Naive thymus-derived CD4-positive, alpha-beta T cell (primary cell): Measurements from ENCODE around the gene CSRP1. TPM values are rescaled to one million over a fixed set of nuclear protein-coding genes. Genes with fewer than 3 reads are reported as not detected.
A peak's percentile ranks its signal among the peaks of the same experiment; 100 is the strongest.

ENCODE experiments used
- ATAC-seq: fragments of 150-1000 bp; cut with Tn5 transposase; 2 replicates; pipeline ENCODE4 v1.10.0; 2021; ENCODE audit warnings: mild to moderate bottlenecking, moderate library complexity
- CTCF ChIA-PET: fragments of 350-600 bp; sonication (Branson Sonifier 250); formaldehyde crosslinking; loops from one replicate; lab custom pipeline; 2021; ENCODE audit warnings: antibody characterized with exemption; lab: Charles Lee
- POLR2A ChIA-PET: fragments of 350-600 bp; sonication (Branson Sonifier 250); formaldehyde crosslinking; loops from one replicate; lab custom pipeline; 2021; ENCODE audit warnings: antibody characterized with exemption, inconsistent platforms; lab: Charles Lee
- DNase-seq, 9 donors: peaks; one replicate each; pipeline versions ENCODE4 v3.0.0 to v3.0.0-alpha.2; 2020 to 2022; ENCODE audit warnings: mixed read lengths in 1 of 9
- H3K27ac ChIP-seq: one replicate; pipeline ENCODE4 v1.7.0; 2013; ENCODE audit warnings: mild to moderate bottlenecking, low read depth, low read length, moderate library complexity
- H3K27me3 ChIP-seq, 2 donors: one replicate each; pipeline ENCODE4 v1.7.0; 2013; ENCODE audit warnings: low read length in 2 of 2, mild to moderate bottlenecking in 2 of 2, moderate library complexity in 2 of 2; ENCODE audit not compliant: control insufficient read depth in 2 of 2, insufficient read depth in 2 of 2
- H3K36me3 ChIP-seq, 3 experiments: 1 replicate in 2 of 3; 2 replicates in 1 of 3; pipeline ENCODE4 v1.7.0; 2013; ENCODE audit warnings: low read length in 3 of 3, mild to moderate bottlenecking in 3 of 3, moderate library complexity in 1 of 3; ENCODE audit not compliant: insufficient read depth in 3 of 3, control insufficient read depth in 2 of 3
- H3K4me1 ChIP-seq, 2 donors: one replicate each; pipeline ENCODE4 v1.7.0; 2013; ENCODE audit warnings: low read length in 2 of 2, mild to moderate bottlenecking in 2 of 2, moderate library complexity in 1 of 2; ENCODE audit not compliant: control insufficient read depth in 2 of 2, insufficient read depth in 2 of 2
- H3K4me3 ChIP-seq: 2 replicates; pipeline ENCODE4 v1.7.0; 2013; ENCODE audit warnings: mild to moderate bottlenecking, low read length
- H3K9me3 ChIP-seq, 3 experiments: 1 replicate in 2 of 3; 2 replicates in 1 of 3; pipeline ENCODE4 v1.7.0; 2013; ENCODE audit warnings: low read length in 3 of 3; ENCODE audit not compliant: control insufficient read depth in 2 of 3
- H3K27ac Mint-ChIP-seq, 9 donors: one replicate each; pipeline ENCODE4 v1.8.0; 2020 to 2022; ENCODE audit warnings: mixed read lengths in 9 of 9, mild to moderate bottlenecking in 8 of 9, moderate library complexity in 5 of 9, inconsistent platforms in 2 of 9
- H3K27me3 Mint-ChIP-seq, 5 donors: one replicate each; pipeline ENCODE4 v1.8.0; 2021 to 2022; ENCODE audit warnings: mixed read lengths in 5 of 5, mild to moderate bottlenecking in 1 of 5
- H3K36me3 Mint-ChIP-seq, 5 donors: one replicate each; pipeline ENCODE4 v1.8.0; 2020 to 2022; ENCODE audit warnings: mixed read lengths in 5 of 5, mild to moderate bottlenecking in 3 of 5, inconsistent platforms in 1 of 5
- H3K4me1 Mint-ChIP-seq, 7 donors: one replicate each; pipeline ENCODE4 v1.8.0; 2020 to 2022; ENCODE audit warnings: mixed read lengths in 7 of 7, mild to moderate bottlenecking in 3 of 7, inconsistent platforms in 1 of 7
- H3K4me3 Mint-ChIP-seq, 10 donors: one replicate each; pipeline ENCODE4 v1.8.0; 2020 to 2022; ENCODE audit warnings: mild to moderate bottlenecking in 10 of 10, mixed read lengths in 10 of 10, moderate library complexity in 6 of 10, inconsistent platforms in 2 of 10
- H3K9me3 Mint-ChIP-seq, 11 donors: one replicate each; pipeline ENCODE4 v1.8.0; 2020 to 2022; ENCODE audit warnings: mixed read lengths in 11 of 11, mild to moderate bottlenecking in 4 of 11, inconsistent platforms in 1 of 11, moderate library complexity in 1 of 11
- intact Hi-C, 2 donors: fragments of 100-400 bp; cut with micrococcal nuclease; formaldehyde crosslinking; loops; one replicate each; pipeline ENCODE4 v1.15.1; 2023
- polyA plus RNA-seq, 2 donors: library from polyadenylated mRNA; unstranded; fragments of 300-500 nt; fragmentation: Illumina TruSeq; gene quantifications; one replicate each; pipeline ENCODE4 v1.2.3, GENCODE V29; 2021
- total RNA-seq, 6 experiments: library from RNA in 5 of 6; stranded (reverse) in 5 of 6; gene quantifications; 1 replicate in 5 of 6; 2 replicates in 1 of 6; pipeline ENCODE4 v1.2.3 and lab custom pipeline; 2021 to 2026

CSRP1 gene
- total and polyA plus RNA-seq, 7 experiments from 2014 or later, result 24.2 to 83.1 (median 43.6) TPM

- Mint-ChIP-seq H3K36me3 (peaks cover 8 to 52% (median 31%) of the 10 kb centered on the region in 5 donors), H3K4me3 (no peak overlapping the region), H3K27ac (no peak overlapping the region), H3K9me3 (peaks cover 0 to 6% (median 0%) of the 10 kb centered on the region in 11 donors), H3K27me3 (no peaks in the 10 kb centered on the region), H3K4me1 (peaks cover 0 to 7% (median under 1%) of the 10 kb centered on the region in 7 donors)
- H3K27me3 ChIP-seq, result no peaks in the 10 kb centered on the region
- no peak overlapping the region for H3K4me3 ChIP-seq
- H3K4me1 ChIP-seq, result no peaks in the 10 kb centered on the region
- POLR2A ChIA-PET, result no interaction called here
- DNase-seq (no peak), ATAC-seq (no peak)
- H3K27ac ChIP-seq, result no peak overlapping the region
- intact Hi-C loops, result no loop called here
- H3K36me3 ChIP-seq, result peaks cover 0 to 4% (median 0%) of the 10 kb centered on the region in 3 experiments
- CTCF ChIA-PET, result no interaction called here
- H3K9me3 ChIP-seq, result no peaks in the 10 kb centered on the region
Observed at GRCh38 chr1:201518071-201518470, 11.1 kb upstream of the CSRP1 start.

- no peaks in the 10 kb centered on the region for H3K4me1 ChIP-seq
- H3K36me3 Mint-ChIP-seq, result peaks cover 7 to 50% (median 29%) of the 10 kb centered on the region in 5 donors
- H3K27ac ChIP-seq, result no peak overlapping the region
- H3K27ac Mint-ChIP-seq, result peak overlapping the region in 1 of 9 donors; percentile 25
- DNase-seq, result no peak
- H3K9me3 ChIP-seq, result no peaks in the 10 kb centered on the region
- peaks cover 0 to 7% (median 3%) of the 10 kb centered on the region in 7 donors for H3K4me1 Mint-ChIP-seq
- peaks cover 0 to 4% (median 0%) of the 10 kb centered on the region in 3 experiments for H3K36me3 ChIP-seq
- intact Hi-C loops, result no loop called here
- no peak for ATAC-seq
- POLR2A ChIA-PET, result no interaction called here
- H3K27me3 ChIP-seq, result no peaks in the 10 kb centered on the region
- H3K9me3 Mint-ChIP-seq, result peaks cover 0 to 6% (median 0%) of the 10 kb centered on the region in 11 donors
- CTCF ChIA-PET, result no interaction called here
- no peak overlapping the region for H3K4me3 Mint-ChIP-seq
- no peaks in the 10 kb centered on the region for H3K27me3 Mint-ChIP-seq
- no peak overlapping the region for H3K4me3 ChIP-seq
Observed at GRCh38 chr1:201517631-201518030, 10.7 kb upstream of the CSRP1 start.

GRCh38 chr1:201516511-201517127, 9.7 kb upstream of the CSRP1 start:
- POLR2A ChIA-PET, result no interaction called here
- H3K27ac Mint-ChIP-seq, result no peak overlapping the region
- no peaks in the 10 kb centered on the region for H3K9me3 Mint-ChIP-seq

GRCh38 chr1:201515895-201516294, 9.0 kb upstream of the CSRP1 start:
- peaks cover 0 to 37% (median 22%) of the 10 kb centered on the region in 5 donors for H3K36me3 Mint-ChIP-seq
- ATAC-seq (peak; percentile 32), DNase-seq (no peak)
- no peaks in the 10 kb centered on the region for H3K9me3 ChIP-seq
- H3K4me1 ChIP-seq, result no peaks in the 10 kb centered on the region
- no peaks in the 10 kb centered on the region for H3K9me3 Mint-ChIP-seq
- peaks cover 0 to 9% (median 0%) of the 10 kb centered on the region in 7 donors for H3K4me1 Mint-ChIP-seq
- CTCF ChIA-PET, result interaction anchor here (0.7 to 1.8 kb wide), 5 partner anchors 12 to 67 kb away, joined by 3 to 15 read pairs (median 3); no protein-coding TSS in a partner anchor
- no peak overlapping the region for H3K4me3 ChIP-seq
- H3K36me3 ChIP-seq, result peaks cover 0 to 4% (median 0%) of the 10 kb centered on the region in 3 experiments
- no peaks in the 10 kb centered on the region for H3K27me3 Mint-ChIP-seq
- intact Hi-C loops, result no loop called here
- POLR2A ChIA-PET, result no interaction called here
- no peak overlapping the region for H3K4me3 Mint-ChIP-seq
- H3K27ac Mint-ChIP-seq, result no peak overlapping the region
- H3K27ac ChIP-seq, result no peak overlapping the region
- H3K27me3 ChIP-seq, result no peaks in the 10 kb centered on the region

More at GRCh38 chr1:201516511-201517127, 9.7 kb upstream of the CSRP1 start:
- CTCF ChIA-PET, result interaction anchor here (0.7 to 1.8 kb wide), 5 partner anchors 13 to 68 kb away, joined by 3 to 15 read pairs (median 3); no protein-coding TSS in a partner anchor
- Mint-ChIP-seq H3K4me3 (no peak overlapping the region), H3K4me1 (peaks cover 0 to 9% (median 0%) of the 10 kb centered on the region in 7 donors), H3K27me3 (no peaks in the 10 kb centered on the region), H3K36me3 (peaks cover 0 to 41% (median 22%) of the 10 kb centered on the region in 5 donors)
- no peaks in the 10 kb centered on the region for H3K4me1 ChIP-seq
- no peak overlapping the region for H3K4me3 ChIP-seq
- no peaks in the 10 kb centered on the region for H3K9me3 ChIP-seq
- DNase-seq, result no peak
- intact Hi-C loops, result no loop called here
- H3K27me3 ChIP-seq, result no peaks in the 10 kb centered on the region
- peaks cover 0 to 4% (median 0%) of the 10 kb centered on the region in 3 experiments for H3K36me3 ChIP-seq
- no peak overlapping the region for H3K27ac ChIP-seq
- ATAC-seq, result no peak

- intact Hi-C loops, result no loop called here
- no peak overlapping the region for H3K27ac Mint-ChIP-seq
- no peak for ATAC-seq
- H3K36me3 Mint-ChIP-seq, result peaks cover 0 to 32% (median 22%) of the 10 kb centered on the region in 5 donors
- Histone ChIP-seq H3K27ac (no peak overlapping the region), H3K27me3 (no peaks in the 10 kb centered on the region), H3K36me3 (peaks cover 0 to under 1% (median 0%) of the 10 kb centered on the region in 3 experiments), H3K9me3 (no peaks in the 10 kb centered on the region), H3K4me3 (no peak overlapping the region), H3K4me1 (no peaks in the 10 kb centered on the region)
- POLR2A ChIA-PET, result no interaction called here
- H3K4me3 Mint-ChIP-seq, result no peak overlapping the region
- no peaks in the 10 kb centered on the region for H3K9me3 Mint-ChIP-seq
- CTCF ChIA-PET, result interaction anchor here (1.2 to 1.8 kb wide), 4 partner anchors 12 to 34 kb away, joined by 3 to 15 read pairs (median 6); no protein-coding TSS in a partner anchor
- no peak for DNase-seq
- peaks cover 0 to 10% (median under 1%) of the 10 kb centered on the region in 7 donors for H3K4me1 Mint-ChIP-seq
- H3K27me3 Mint-ChIP-seq, result no peaks in the 10 kb centered on the region
Observed at GRCh38 chr1:201515062-201515750, 8.3 kb upstream of the CSRP1 start.

- Mint-ChIP-seq H3K27ac (no peak overlapping the region), H3K4me1 (peaks cover 0 to 16% (median 6%) of the 10 kb centered on the region in 7 donors), H3K27me3 (no peaks in the 10 kb centered on the region), H3K36me3 (peaks cover 5 to 29% (median 19%) of the 10 kb centered on the region in 5 donors), H3K4me3 (no peak overlapping the region), H3K9me3 (no peaks in the 10 kb centered on the region)
- Histone ChIP-seq H3K27me3 (no peaks in the 10 kb centered on the region), H3K4me1 (no peaks in the 10 kb centered on the region), H3K9me3 (no peaks in the 10 kb centered on the region), H3K27ac (no peak overlapping the region), H3K4me3 (no peak overlapping the region), H3K36me3 (no peaks in the 10 kb centered on the region)
- POLR2A ChIA-PET, result interaction anchor here (2.1 kb wide), 1 partner anchor 33 kb away, joined by 10 read pairs; no protein-coding TSS in a partner anchor
- DNase-seq (no peak), ATAC-seq (no peak)
- intact Hi-C loops, result loop anchor here in 1 of 2 donors (5.0 kb wide), 1 partner anchor 362 kb away; the partner anchor contains the start of gene TMEM9
- CTCF ChIA-PET, result interaction anchor here (1.1 to 6.2 kb wide), 4 partner anchors 11 to 37 kb away, joined by 3 to 215 read pairs (median 4); no protein-coding TSS in a partner anchor
Observed at GRCh38 chr1:201514466-201514865, 7.5 kb upstream of the CSRP1 start.
